ENCODE measurements around the gene C22orf23.

DNA sequence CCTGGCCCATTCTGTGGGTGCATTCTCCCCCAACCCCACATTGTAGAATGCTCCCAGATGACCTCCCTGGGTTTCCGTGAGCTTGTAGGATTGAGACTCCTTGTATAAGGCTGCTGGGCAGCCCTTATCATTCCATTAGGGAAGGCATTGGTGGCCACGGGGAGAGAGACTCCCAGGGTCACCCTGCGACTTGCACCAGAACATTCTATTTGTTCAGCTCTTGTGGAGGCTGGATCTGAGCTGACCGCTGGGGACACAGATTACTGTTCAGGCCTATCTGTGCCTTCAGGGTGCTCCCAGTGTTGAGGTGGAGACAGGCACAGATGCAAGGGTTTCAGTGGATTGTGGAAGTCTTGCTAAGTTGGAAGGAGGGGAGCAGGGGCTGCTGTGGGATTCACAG lies 29.5 kb downstream of the C22orf23 start:
- TF ChIP-seq, protein P1, sequence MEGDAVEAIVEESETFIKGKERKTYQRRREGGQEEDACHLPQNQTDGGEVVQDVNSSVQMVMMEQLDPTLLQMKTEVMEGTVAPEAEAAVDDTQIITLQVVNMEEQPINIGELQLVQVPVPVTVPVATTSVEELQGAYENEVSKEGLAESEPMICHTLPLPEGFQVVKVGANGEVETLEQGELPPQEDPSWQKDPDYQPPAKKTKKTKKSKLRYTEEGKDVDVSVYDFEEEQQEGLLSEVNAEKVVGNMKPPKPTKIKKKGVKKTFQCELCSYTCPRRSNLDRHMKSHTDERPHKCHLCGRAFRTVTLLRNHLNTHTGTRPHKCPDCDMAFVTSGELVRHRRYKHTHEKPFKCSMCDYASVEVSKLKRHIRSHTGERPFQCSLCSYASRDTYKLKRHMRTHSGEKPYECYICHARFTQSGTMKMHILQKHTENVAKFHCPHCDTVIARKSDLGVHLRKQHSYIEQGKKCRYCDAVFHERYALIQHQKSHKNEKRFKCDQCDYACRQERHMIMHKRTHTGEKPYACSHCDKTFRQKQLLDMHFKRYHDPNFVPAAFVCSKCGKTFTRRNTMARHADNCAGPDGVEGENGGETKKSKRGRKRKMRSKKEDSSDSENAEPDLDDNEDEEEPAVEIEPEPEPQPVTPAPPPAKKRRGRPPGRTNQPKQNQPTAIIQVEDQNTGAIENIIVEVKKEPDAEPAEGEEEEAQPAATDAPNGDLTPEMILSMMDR (IDR thresholded peaks at IDR 0.05; ENCODE audit: insufficient read depth, low read length, poor library complexity, severe bottlenecking): no peak
- TF ChIP-seq EZH2phosphoT487 (conservative IDR thresholded peaks at IDR 0.05; ENCODE audit: low read length): no peak
